ENCODE measurements around the gene EPHB1.

The EPHB1 gene

GRCh38 chr3:135138776-135139175 is 343.7 kb downstream of the EPHB1 start:
- no peak for DNase-seq

- DNase-seq, result no peak
These were observed 345.5 kb downstream of the EPHB1 start for GRCh38 chr3:135140591-135140990.

- DNase-seq, result no peak
These were observed 346.1 kb downstream of the EPHB1 start for GRCh38 chr3:135141160-135141559.

- DNase-seq, result no peak
These were observed 346.6 kb downstream of the EPHB1 start for GRCh38 chr3:135141672-135142071.

- DNase-seq, result no peak
These were observed 347.5 kb downstream of the EPHB1 start for GRCh38 chr3:135142530-135142929.

- no peak for DNase-seq
These were observed 348.4 kb downstream of the EPHB1 start for GRCh38 chr3:135143474-135143873.

GRCh38 chr3:135145581-135145980 is 350.5 kb downstream of the EPHB1 start:
- no peak for DNase-seq

GRCh38 chr3:135147657-135148056 is 352.6 kb downstream of the EPHB1 start:
- DNase-seq, result no peak

GRCh38 chr3:135148398-135149020 is 353.4 kb downstream of the EPHB1 start:
- DNase-seq, result no peak

- DNase-seq, result no peak
These were observed 354.9 kb downstream of the EPHB1 start for GRCh38 chr3:135149707-135150681.

- no peak for DNase-seq
These were observed 359.1 kb downstream of the EPHB1 start for GRCh38 chr3:135154186-135154585.

GRCh38 chr3:135155228-135155627 is 360.2 kb downstream of the EPHB1 start:
- DNase-seq, result no peak

GRCh38 chr3:135155791-135156190 is 360.7 kb downstream of the EPHB1 start:
- no peak for DNase-seq

- no peak for DNase-seq
These were observed 362.1 kb downstream of the EPHB1 start for GRCh38 chr3:135157045-135157740.

GRCh38 chr3:135158520-135158919 is 363.5 kb downstream of the EPHB1 start:
- no peak for DNase-seq

- no peak for DNase-seq
These were observed 364.7 kb downstream of the EPHB1 start for GRCh38 chr3:135159681-135160247.

GRCh38 chr3:135161425-135161824 is 366.4 kb downstream of the EPHB1 start:
- DNase-seq, result no peak

GRCh38 chr3:135163701-135164100 is 368.6 kb downstream of the EPHB1 start:
- DNase-seq, result no peak

- no peak for DNase-seq
These were observed 370.2 kb downstream of the EPHB1 start for GRCh38 chr3:135165260-135165659.

GRCh38 chr3:135166266-135166825 is 371.3 kb downstream of the EPHB1 start:
- DNase-seq, result no peak

GRCh38 chr3:135168822-135169221 is 373.8 kb downstream of the EPHB1 start:
- no peak for DNase-seq

- DNase-seq, result no peak
These were observed 374.6 kb downstream of the EPHB1 start for GRCh38 chr3:135169651-135170050.

- no peak for DNase-seq
These were observed 375.7 kb downstream of the EPHB1 start for GRCh38 chr3:135170732-135171131.
